OCI-LY1 (cell line): Measurements from ENCODE around the gene SLC9A9.

ENCODE experiments used
- EZH2 ChIP-seq: fragments of 200-600 bp; sonication (generic), shearing (Covaris generic); IDR thresholded peaks from 2 replicates; pipeline ENCODE4 v1.8.0; 2017; ENCODE audit warnings: borderline replicate concordance, mixed run types, mild to moderate bottlenecking, antibody characterized with exemption, low read length, moderate library complexity, mixed read lengths
- TF ChIP-seq, protein P1 (sequence below): fragments of 200-600 bp; sonication (generic), shearing (Covaris generic); IDR thresholded peaks from 2 replicates; pipeline ENCODE4 v1.5.1; 2017; ENCODE audit warnings: mild to moderate bottlenecking, antibody characterized with exemption, low read length, moderate library complexity, mixed read lengths

DNA sequence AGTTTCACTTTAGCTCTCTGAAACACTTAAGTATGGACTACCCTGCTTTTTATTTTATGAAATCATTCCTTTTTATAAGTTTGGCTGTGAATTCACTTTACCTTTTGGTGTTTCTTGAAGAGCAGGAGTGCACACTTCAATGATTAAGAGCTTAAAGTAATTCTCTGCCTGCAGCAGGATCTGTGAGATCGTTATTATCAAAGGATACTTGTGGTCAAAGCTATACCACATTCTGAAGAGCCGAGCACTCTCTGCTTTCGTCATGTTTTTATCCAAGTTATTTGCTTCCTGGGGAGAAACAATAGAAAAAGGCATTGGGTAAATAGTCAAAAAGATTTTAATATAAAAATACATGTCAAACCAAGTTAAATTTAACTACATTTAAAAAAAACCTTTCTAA lies 485.0 kb downstream of the SLC9A9 start:
- TF ChIP-seq EZH2 = no peak
- TF ChIP-seq, protein P1, sequence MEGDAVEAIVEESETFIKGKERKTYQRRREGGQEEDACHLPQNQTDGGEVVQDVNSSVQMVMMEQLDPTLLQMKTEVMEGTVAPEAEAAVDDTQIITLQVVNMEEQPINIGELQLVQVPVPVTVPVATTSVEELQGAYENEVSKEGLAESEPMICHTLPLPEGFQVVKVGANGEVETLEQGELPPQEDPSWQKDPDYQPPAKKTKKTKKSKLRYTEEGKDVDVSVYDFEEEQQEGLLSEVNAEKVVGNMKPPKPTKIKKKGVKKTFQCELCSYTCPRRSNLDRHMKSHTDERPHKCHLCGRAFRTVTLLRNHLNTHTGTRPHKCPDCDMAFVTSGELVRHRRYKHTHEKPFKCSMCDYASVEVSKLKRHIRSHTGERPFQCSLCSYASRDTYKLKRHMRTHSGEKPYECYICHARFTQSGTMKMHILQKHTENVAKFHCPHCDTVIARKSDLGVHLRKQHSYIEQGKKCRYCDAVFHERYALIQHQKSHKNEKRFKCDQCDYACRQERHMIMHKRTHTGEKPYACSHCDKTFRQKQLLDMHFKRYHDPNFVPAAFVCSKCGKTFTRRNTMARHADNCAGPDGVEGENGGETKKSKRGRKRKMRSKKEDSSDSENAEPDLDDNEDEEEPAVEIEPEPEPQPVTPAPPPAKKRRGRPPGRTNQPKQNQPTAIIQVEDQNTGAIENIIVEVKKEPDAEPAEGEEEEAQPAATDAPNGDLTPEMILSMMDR = no peak
